Keratinocyte (primary cell): Measurements from ENCODE around the gene SLC9A7.
"Not testable (repeated sequence)": the region's sequence is repeated elsewhere in the genome, so short reads cannot be mapped to it uniquely, and the experiment has no call there.

Source experiments
- CTCF ChIP-seq, 3 experiments: IDR thresholded peaks in 1 of 3; conservative IDR thresholded peaks in 1 of 3; optimal IDR thresholded peaks in 1 of 3; 2 replicates in 2 of 3; 3 replicates in 1 of 3; pipeline versions ENCODE3 to v1.5.1; 2011; ENCODE audit warnings: low read length in 3 of 3, mild to moderate bottlenecking in 3 of 3, moderate library complexity in 2 of 3, control low read depth in 1 of 3, inconsistent platforms in 1 of 3; ENCODE audit not compliant: insufficient read depth in 2 of 3; ENCODE audit errors: extremely low read depth in 1 of 3
- EZH2 ChIP-seq: IDR thresholded peaks from one replicate; pipeline ENCODE4 v1.6.1; 2012; ENCODE audit warnings: inconsistent platforms, mild to moderate bottlenecking, low read length, moderate library complexity

GRCh38 chrX:46723569-46723927 is 35.4 kb downstream of the SLC9A7 start:
- TF ChIP-seq EZH2; CTCF (optimal IDR thresholded peaks at IDR 0.05 in 1 of 3, IDR thresholded peaks at IDR 0.05 in 1 of 3, conservative IDR thresholded peaks at IDR 0.05 in 1 of 3; ENCODE audit: extremely low read depth in 1 of 3, insufficient read depth in 2 of 3, low read length in 3 of 3): not testable (repeated sequence)
